ENCODE data around the gene WDR70. TPM values are rescaled to one million over a fixed set of nuclear protein-coding genes. Genes with fewer than 3 reads are reported as not detected.

Gene WDR70
- polyA plus RNA-seq, 1 of the 3 experiments (the other 2 are of a cell fraction), result 14.2 TPM

- no peak for DNase-seq
- Histone ChIP-seq H2AFZ (ENCODE audit: low read depth) (no peak overlapping the region), H3K4me3 (ENCODE audit: low read depth in 2 of 2, low read length in 1 of 2) (no peak overlapping the region), H3K79me2 (ENCODE audit: insufficient read depth) (no peaks in the 10 kb centered on the region), H3K9ac (no peak overlapping the region), H3K9me2 (no peaks in the 10 kb centered on the region), H3F3A (replicated peaks; ENCODE audit: insufficient read depth) (no peaks in the 10 kb centered on the region), H3K4me2 (no peak overlapping the region), H3K9me3 (no peaks in the 10 kb centered on the region), H3K4me1 (ENCODE audit: control insufficient read depth in 1 of 2, insufficient read depth in 2 of 2, low read depth in 1 of 2, low read length in 1 of 2) (peaks cover 0 to 4% of the 10 kb centered on the region in 2 experiments; a peak in 1 of 4 replicates), H3K27me3 (ENCODE audit: insufficient read depth) (no peaks in the 10 kb centered on the region), H3K36me3 (replicated peaks in 1 of 2; ENCODE audit: control insufficient read depth in 1 of 2, insufficient read depth in 2 of 2, low read length in 1 of 2) (no peaks in the 10 kb centered on the region), H3K27ac (ENCODE audit: low read depth in 2 of 2, low read length in 1 of 2) (no peak overlapping the region), H4K20me1 (ENCODE audit: insufficient read depth) (no peaks in the 10 kb centered on the region)
- CTCF ChIA-PET, result no interaction called here
- POLR2A ChIA-PET, result no interaction called here
- no peak for TF ChIP-seq SMC3 (IDR thresholded peaks at IDR 0.05; ENCODE audit: low read depth, low read length)
- TF ChIP-seq RCOR1 (IDR thresholded peaks at IDR 0.05; ENCODE audit: low read length), result no peak
- TF ChIP-seq CHD2 (IDR thresholded peaks at IDR 0.05; ENCODE audit: low read length, partially characterized antibody), result no peak
- TF ChIP-seq USF1 (IDR thresholded peaks at IDR 0.05; ENCODE audit: borderline replicate concordance, low read depth), result no peak
- no peak for TF ChIP-seq YY1 (IDR thresholded peaks at IDR 0.05; ENCODE audit: low read depth)
Observed at GRCh38 chr5:37549411-37549810, 170.3 kb downstream of the WDR70 start.

DNA sequence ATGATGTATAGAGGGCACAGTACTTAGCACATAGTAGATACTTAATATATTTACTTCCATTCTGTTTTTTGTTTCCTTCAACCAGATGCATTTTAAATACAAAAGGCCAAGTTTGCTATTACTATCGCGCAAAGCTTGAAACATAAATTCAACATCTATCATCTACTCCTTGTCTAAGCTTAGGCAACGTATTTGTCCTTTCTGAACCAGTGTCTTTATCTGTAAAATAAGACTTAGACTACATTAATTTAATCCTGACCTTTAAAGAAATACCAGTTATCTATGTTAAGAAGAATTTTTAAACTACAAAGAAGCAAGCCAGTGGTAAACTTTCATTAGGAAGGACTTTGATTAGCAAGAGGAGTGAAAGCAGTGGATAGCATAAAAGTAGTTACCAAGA, 173.0 kb downstream of the WDR70 start:
- no peaks in the 10 kb centered on the region for H3K79me2 ChIP-seq (ENCODE audit: insufficient read depth)
- TF ChIP-seq USF1 (IDR thresholded peaks at IDR 0.05; ENCODE audit: borderline replicate concordance, low read depth), result no peak
- POLR2A ChIA-PET, result interaction anchor here (0.6 kb wide), 1 partner anchor 1433 kb away, joined by 3 read pairs; no protein-coding TSS in a partner anchor
- no peak overlapping the region for H3K27ac ChIP-seq (ENCODE audit: low read depth in 2 of 2, low read length in 1 of 2)
- H3K9ac ChIP-seq, result no peak overlapping the region
- peaks cover 0 to 4% of the 10 kb centered on the region in 2 experiments; a peak in 1 of 4 replicates for H3K4me1 ChIP-seq (ENCODE audit: control insufficient read depth in 1 of 2, insufficient read depth in 2 of 2, low read depth in 1 of 2, low read length in 1 of 2)
- no peak for DNase-seq
- no peaks in the 10 kb centered on the region for H3F3A ChIP-seq (replicated peaks; ENCODE audit: insufficient read depth)
- no peak overlapping the region for H3K4me3 ChIP-seq (ENCODE audit: low read depth in 2 of 2, low read length in 1 of 2)
- no peak overlapping the region for H3K4me2 ChIP-seq
- H2AFZ ChIP-seq (ENCODE audit: low read depth), result no peak overlapping the region
- H3K9me2 ChIP-seq, result no peaks in the 10 kb centered on the region
- CTCF ChIA-PET, result interaction anchor here (0.9 kb wide), 1 partner anchor 61 kb away, joined by 3 read pairs; no protein-coding TSS in a partner anchor
- H4K20me1 ChIP-seq (ENCODE audit: insufficient read depth), result no peaks in the 10 kb centered on the region
- WGBS (ENCODE audit: low lambda C conversion rate), result 97% methylated on average over 3 of the region's 3 CpGs
- 0 out of 2 replicates have a peak, but pooled peaks cover 3% of the 10 kb centered on the region for H3K9me3 ChIP-seq
- peaks cover 0 to 8% of the 10 kb centered on the region in 2 experiments for H3K36me3 ChIP-seq (replicated peaks in 1 of 2; ENCODE audit: control insufficient read depth in 1 of 2, insufficient read depth in 2 of 2, low read length in 1 of 2)
- no peaks in the 10 kb centered on the region for H3K27me3 ChIP-seq (ENCODE audit: insufficient read depth)

GRCh38 chr5:37552770-37553719, 173.9 kb downstream of the WDR70 start:
- Histone ChIP-seq H3K36me3 (replicated peaks in 1 of 2; ENCODE audit: control insufficient read depth in 1 of 2, insufficient read depth in 2 of 2, low read length in 1 of 2) (peaks cover 0 to 8% of the 10 kb centered on the region in 2 experiments), H3K4me3 (ENCODE audit: low read depth in 2 of 2, low read length in 1 of 2) (no peak overlapping the region), H3K9ac (no peak overlapping the region), H2AFZ (ENCODE audit: low read depth) (no peak overlapping the region), H3K9me3 (0 out of 2 replicates have a peak, but pooled peaks cover 3% of the 10 kb centered on the region), H3K27ac (ENCODE audit: low read depth in 2 of 2, low read length in 1 of 2) (no peak overlapping the region), H3K9me2 (no peaks in the 10 kb centered on the region), H4K20me1 (ENCODE audit: insufficient read depth) (no peaks in the 10 kb centered on the region), H3K27me3 (ENCODE audit: insufficient read depth) (no peaks in the 10 kb centered on the region), H3K4me2 (no peak overlapping the region), H3F3A (replicated peaks; ENCODE audit: insufficient read depth) (no peaks in the 10 kb centered on the region), H3K4me1 (ENCODE audit: control insufficient read depth in 1 of 2, insufficient read depth in 2 of 2, low read depth in 1 of 2, low read length in 1 of 2) (peaks cover 0 to 4% of the 10 kb centered on the region in 2 experiments; a peak in 1 of 4 replicates), H3K79me2 (ENCODE audit: insufficient read depth) (no peaks in the 10 kb centered on the region)
- ChIA-PET CTCF (interaction anchor here (0.9 to 2.0 kb wide), 2 partner anchors 9 to 61 kb away, joined by 3 to 11 read pairs; no protein-coding TSS in a partner anchor), POLR2A (interaction anchor here (0.6 kb wide), 1 partner anchor 1433 kb away, joined by 3 read pairs; no protein-coding TSS in a partner anchor)
- WGBS (ENCODE audit: low lambda C conversion rate), result 90% methylated on average over 9 of the region's 9 CpGs
- no peak for DNase-seq
- TF ChIP-seq TAF1 (IDR thresholded peaks at IDR 0.05; ENCODE audit: borderline replicate concordance, low read depth, low read length) (no peak), NFIC (IDR thresholded peaks at IDR 0.05; ENCODE audit: borderline replicate concordance) (no peak), CTCF (IDR thresholded peaks at IDR 0.05) (no peak), POLR2AphosphoS5 (IDR thresholded peaks at IDR 0.05; ENCODE audit: low read depth, low read length) (no peak), TEAD4 (IDR thresholded peaks at IDR 0.05; ENCODE audit: borderline replicate concordance, insufficient read depth) (no peak), FOSL2 (IDR thresholded peaks at IDR 0.05; ENCODE audit: borderline replicate concordance, low read depth) (no peak), JUND (IDR thresholded peaks at IDR 0.05) (no peak), GATA2 (CRISPR knock-in tag; IDR thresholded peaks at IDR 0.05) (no peak), FOXM1 (IDR thresholded peaks at IDR 0.05; ENCODE audit: low read depth) (no peak), EP300 (IDR thresholded peaks at IDR 0.05; ENCODE audit: borderline replicate concordance in 1 of 2, low read depth in 1 of 2, low read length in 1 of 2) (no peak)
- TF ChIP-seq, protein P1, sequence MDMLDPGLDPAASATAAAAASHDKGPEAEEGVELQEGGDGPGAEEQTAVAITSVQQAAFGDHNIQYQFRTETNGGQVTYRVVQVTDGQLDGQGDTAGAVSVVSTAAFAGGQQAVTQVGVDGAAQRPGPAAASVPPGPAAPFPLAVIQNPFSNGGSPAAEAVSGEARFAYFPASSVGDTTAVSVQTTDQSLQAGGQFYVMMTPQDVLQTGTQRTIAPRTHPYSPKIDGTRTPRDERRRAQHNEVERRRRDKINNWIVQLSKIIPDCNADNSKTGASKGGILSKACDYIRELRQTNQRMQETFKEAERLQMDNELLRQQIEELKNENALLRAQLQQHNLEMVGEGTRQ (IDR thresholded peaks at IDR 0.05; ENCODE audit: borderline replicate concordance, low read depth, low read length), result no peak
